DND-41 (cell line): ENCODE data around the gene TTC33.
"Not testable (repeated sequence)": the region's sequence is repeated elsewhere in the genome, so short reads cannot be mapped to it uniquely, and the experiment has no call there.

Experiments used
- ATAC-seq: fragments of 200-7000 bp; cut with Tn5 transposase; 3 replicates; pipeline ENCODE4 v1.9.1; 2021; ENCODE audit warnings: low read depth; ENCODE audit not compliant: insufficient read depth
- DNase-seq: peaks from one replicate; pipeline ENCODE4 v3.0.0-alpha.2; 2020
- H2AFZ ChIP-seq: 2 replicates; pipeline ENCODE4 v1.6.0; 2012; ENCODE audit warnings: low read depth, low read length
- H3K27ac ChIP-seq: 2 replicates; pipeline ENCODE4 v1.5.1; 2012; ENCODE audit warnings: low read length, inconsistent platforms
- H3K27me3 ChIP-seq: fragments of 200-600 bp; sonication (generic); 2 replicates; pipeline ENCODE4 v1.6.0; 2012; ENCODE audit warnings: low read length, mild to moderate bottlenecking, inconsistent platforms; ENCODE audit not compliant: insufficient read depth, poor library complexity
- H3K36me3 ChIP-seq: 2 replicates; pipeline ENCODE4 v1.5.1; 2012; ENCODE audit warnings: low read length, inconsistent platforms; ENCODE audit not compliant: insufficient read depth
- H3K4me1 ChIP-seq: 2 replicates; pipeline ENCODE4 v1.5.1; 2012; ENCODE audit warnings: mild to moderate bottlenecking, low read length; ENCODE audit not compliant: insufficient read depth
- H3K4me2 ChIP-seq: 2 replicates; pipeline ENCODE4 v1.6.0; 2012; ENCODE audit warnings: mild to moderate bottlenecking, moderate library complexity, low read length, inconsistent platforms; ENCODE audit not compliant: insufficient read depth
- H3K4me3 ChIP-seq, 2 experiments: fragments of 200-600 bp in 1 of 2; shearing (Covaris generic) in 1 of 2; 2 replicates each; pipeline ENCODE4 v1.5.1; 2012 to 2016; ENCODE audit warnings: inconsistent platforms in 2 of 2, low read length in 2 of 2, mild to moderate bottlenecking in 2 of 2, low read depth in 1 of 2, moderate library complexity in 1 of 2
- H3K79me2 ChIP-seq: 2 replicates; pipeline ENCODE4 v1.6.0; 2012; ENCODE audit warnings: low read length, inconsistent platforms; ENCODE audit not compliant: insufficient read depth
- H3K9ac ChIP-seq: 2 replicates; pipeline ENCODE4 v1.6.0; 2012; ENCODE audit warnings: low read depth, mild to moderate bottlenecking, inconsistent platforms, low read length, moderate library complexity
- H3K9me3 ChIP-seq: 2 replicates; pipeline ENCODE4 v1.5.1; 2012; ENCODE audit warnings: low read length, moderate library complexity, mild to moderate bottlenecking, inconsistent platforms; ENCODE audit not compliant: insufficient read depth, severe bottlenecking
- H4K20me1 ChIP-seq: 2 replicates; pipeline ENCODE4 v1.6.0; 2012; ENCODE audit warnings: low read length; ENCODE audit not compliant: insufficient read depth
- CTCF ChIP-seq: IDR thresholded peaks from 2 replicates; pipeline ENCODE4 v1.5.1; 2012; ENCODE audit warnings: borderline replicate concordance, low read length, moderate library complexity, mild to moderate bottlenecking; ENCODE audit not compliant: poor library complexity, severe bottlenecking; ENCODE audit errors: extremely low read depth
- EZH2 ChIP-seq: IDR thresholded peaks from 3 replicates; pipeline ENCODE4 v1.6.1; 2012; ENCODE audit warnings: borderline replicate concordance, low read depth, mild to moderate bottlenecking, moderate library complexity, low read length, inconsistent platforms; ENCODE audit not compliant: severe bottlenecking

TTC33 gene

GRCh38 chr5:40734986-40735385 lies 20.8 kb downstream of the TTC33 start:
- H3K4me3 ChIP-seq: no peak overlapping the region
- H3K79me2 ChIP-seq: peaks cover 58% of the 10 kb centered on the region
- ATAC-seq: no peak
- DNase-seq: no peak
- H3K27ac ChIP-seq: 0 out of 2 replicates have a peak overlapping the region, but pooled peaks have one; percentile 15
- H2AFZ ChIP-seq: no peak overlapping the region
- no peak for TF ChIP-seq CTCF
- no peak for TF ChIP-seq EZH2
- H3K36me3 ChIP-seq: peaks cover 13% of the 10 kb centered on the region; the same call in 1 of the 2 replicates
- peaks cover 22% of the 10 kb centered on the region for H3K4me1 ChIP-seq
- no peak overlapping the region for H3K9ac ChIP-seq
- H3K4me2 ChIP-seq: no peak overlapping the region
- H3K9me3 ChIP-seq: no peaks in the 10 kb centered on the region
- no peaks in the 10 kb centered on the region for H4K20me1 ChIP-seq
- no peaks in the 10 kb centered on the region for H3K27me3 ChIP-seq

- Histone ChIP-seq H2AFZ (no peak overlapping the region), H3K4me1 (peaks cover 22% of the 10 kb centered on the region), H3K9ac (no peak overlapping the region), H3K4me3 (no peak overlapping the region), H3K36me3 (peaks cover 4% of the 10 kb centered on the region; the same call in 1 of the 2 replicates), H3K79me2 (peaks cover 54% of the 10 kb centered on the region), H3K9me3 (no peaks in the 10 kb centered on the region), H3K27ac (no peak overlapping the region), H4K20me1 (no peaks in the 10 kb centered on the region), H3K27me3 (no peaks in the 10 kb centered on the region), H3K4me2 (no peak overlapping the region)
- DNase-seq (no peak), ATAC-seq (no peak)
- TF ChIP-seq CTCF: no peak
- no peak for TF ChIP-seq EZH2
These were observed 21.7 kb downstream of the TTC33 start for GRCh38 chr5:40733879-40734563.

- no peak overlapping the region for H3K4me2 ChIP-seq
- no peak overlapping the region for H2AFZ ChIP-seq
- H3K9me3 ChIP-seq: no peaks in the 10 kb centered on the region
- no peak for ATAC-seq
- H3K27me3 ChIP-seq: no peaks in the 10 kb centered on the region
- H3K79me2 ChIP-seq: peaks cover 54% of the 10 kb centered on the region
- no peak overlapping the region for H3K27ac ChIP-seq
- no peak overlapping the region for H3K4me3 ChIP-seq
- no peak overlapping the region for H3K9ac ChIP-seq
- DNase-seq: no peak
- no peak for TF ChIP-seq EZH2
- TF ChIP-seq CTCF: no peak
- H3K36me3 ChIP-seq: peaks cover 6% of the 10 kb centered on the region; the same call in 1 of the 2 replicates
- no peaks in the 10 kb centered on the region for H4K20me1 ChIP-seq
- peaks cover 22% of the 10 kb centered on the region for H3K4me1 ChIP-seq
These were observed 22.3 kb downstream of the TTC33 start for GRCh38 chr5:40733434-40733833.

- peaks cover 51% of the 10 kb centered on the region for H3K36me3 ChIP-seq
- not testable (repeated sequence) for H4K20me1 ChIP-seq, H2AFZ ChIP-seq, H3K27ac ChIP-seq, DNase-seq, H3K4me2 ChIP-seq, H3K9ac ChIP-seq, ATAC-seq, H3K27me3 ChIP-seq, H3K4me1 ChIP-seq, H3K4me3 ChIP-seq, H3K9me3 ChIP-seq, H3K79me2 ChIP-seq
These were observed 33.3 kb downstream of the TTC33 start for GRCh38 chr5:40722497-40722911.
